WTC11 (cell line): Measurements from ENCODE around the gene APBB3. TPM values are rescaled to one million over a fixed set of nuclear protein-coding genes. Genes with fewer than 3 reads are reported as not detected.
A peak's percentile ranks its signal among the peaks of the same experiment; 100 is the strongest.

ENCODE experiments used
- ATAC-seq: fragments of 200-7000 bp; cut with Tn5 transposase; 2 replicates; pipeline ENCODE4 v1.10.0; 2021; ENCODE audit warnings: mild to moderate bottlenecking, moderate library complexity
- CTCF ChIA-PET: fragments of 300-600 bp; sonication (Branson Sonifier 250); formaldehyde crosslinking; loops from one replicate; lab custom pipeline; 2021; ENCODE audit warnings: antibody characterized with exemption; lab: Charles Lee
- POLR2A ChIA-PET: fragments of 350-600 bp; sonication (Branson Sonifier 250); formaldehyde crosslinking; loops from one replicate; lab custom pipeline; 2021; ENCODE audit warnings: antibody characterized with exemption; lab: Charles Lee
- DNase-seq: peaks from one replicate; pipeline ENCODE4 v3.0.0; 2021; ENCODE audit warnings: low spot score
- H3K27ac Mint-ChIP-seq: 2 replicates; pipeline ENCODE4 v1.8.0; 2021; ENCODE audit warnings: mixed read lengths
- H3K27me3 Mint-ChIP-seq: 2 replicates; pipeline ENCODE4 v1.8.0; 2021; ENCODE audit warnings: low read depth, mild to moderate bottlenecking, moderate library complexity, mixed read lengths
- H3K36me3 Mint-ChIP-seq: 2 replicates; pipeline ENCODE4 v1.8.0; 2021; ENCODE audit warnings: mixed read lengths
- H3K4me1 Mint-ChIP-seq: 2 replicates; pipeline ENCODE4 v1.8.0; 2022; ENCODE audit warnings: mixed read lengths
- H3K4me3 Mint-ChIP-seq: 2 replicates; pipeline ENCODE4 v1.8.0; 2021; ENCODE audit warnings: mild to moderate bottlenecking, moderate library complexity, mixed read lengths
- H3K9me3 Mint-ChIP-seq: 2 replicates; pipeline ENCODE4 v1.8.0; 2021; ENCODE audit warnings: mixed read lengths
- AR ChIP-seq: fragments of 250-450 bp; sonication (Bioruptor Pico); IDR thresholded peaks from 2 replicates; pipeline ENCODE4 v1.9.0; 2021; ENCODE audit warnings: mild to moderate bottlenecking
- GABPB1 ChIP-seq: sonication (generic); formaldehyde crosslinking; IDR thresholded peaks from 2 replicates; pipeline ENCODE4 v1.8.1; 2023; ENCODE audit warnings: mild to moderate bottlenecking, missing genetic modification reagents
- HMGXB4 ChIP-seq: sonication (generic); formaldehyde crosslinking; IDR thresholded peaks from 2 replicates; pipeline ENCODE4 v1.8.1; 2023; ENCODE audit warnings: mild to moderate bottlenecking, moderate library complexity, missing genetic modification reagents
- PRRX2 ChIP-seq: fragments of 250-450 bp; sonication (Bioruptor Pico); IDR thresholded peaks from 2 replicates; pipeline ENCODE4 v1.8.0; 2021; ENCODE audit warnings: mild to moderate bottlenecking
- SMAD3 ChIP-seq: sonication (generic); formaldehyde crosslinking; IDR thresholded peaks from 2 replicates; pipeline ENCODE4 v1.8.0; 2022; ENCODE audit warnings: missing genetic modification reagents, mild to moderate bottlenecking, borderline replicate concordance
- ZNF121 ChIP-seq: sonication (generic); formaldehyde crosslinking; IDR thresholded peaks from 2 replicates; pipeline ENCODE4 v1.8.0; 2023; ENCODE audit warnings: missing genetic modification reagents
- ZNF138 ChIP-seq: sonication (generic); formaldehyde crosslinking; conservative IDR thresholded peaks from 2 replicates; pipeline ENCODE4 v1.8.1; 2022; ENCODE audit warnings: mild to moderate bottlenecking, moderate library complexity, missing genetic modification reagents
- ZNF671 ChIP-seq: fragments of 250-450 bp; sonication (Bioruptor Pico); IDR thresholded peaks from 2 replicates; pipeline ENCODE4 v1.8.0; 2021; ENCODE audit warnings: mild to moderate bottlenecking
- total RNA-seq: library from RNA; stranded (reverse); gene quantifications from 3 replicates; pipeline ENCODE4 v1.2.3, GENCODE V29; 2021
- TF ChIP-seq, protein P1 (sequence below): sonication (generic); formaldehyde crosslinking; IDR thresholded peaks from 2 replicates; pipeline ENCODE4 v1.8.1; 2022; ENCODE audit warnings: mild to moderate bottlenecking, missing genetic modification reagents, moderate library complexity, borderline replicate concordance
- TF ChIP-seq, protein P2 (sequence below): sonication (generic); formaldehyde crosslinking; IDR thresholded peaks from 2 replicates; pipeline ENCODE4 v1.8.1; 2023; ENCODE audit warnings: mild to moderate bottlenecking, missing genetic modification reagents, moderate library complexity
- TF ChIP-seq, protein P3 (sequence below): sonication (generic); formaldehyde crosslinking; IDR thresholded peaks from 2 replicates; pipeline ENCODE4 v1.8.1; 2023; ENCODE audit warnings: mild to moderate bottlenecking, missing genetic modification reagents, borderline replicate concordance

The APBB3 gene
- total RNA-seq, 1 experiment from 2014 or later, result 25.9 TPM

- TF ChIP-seq, protein P1, sequence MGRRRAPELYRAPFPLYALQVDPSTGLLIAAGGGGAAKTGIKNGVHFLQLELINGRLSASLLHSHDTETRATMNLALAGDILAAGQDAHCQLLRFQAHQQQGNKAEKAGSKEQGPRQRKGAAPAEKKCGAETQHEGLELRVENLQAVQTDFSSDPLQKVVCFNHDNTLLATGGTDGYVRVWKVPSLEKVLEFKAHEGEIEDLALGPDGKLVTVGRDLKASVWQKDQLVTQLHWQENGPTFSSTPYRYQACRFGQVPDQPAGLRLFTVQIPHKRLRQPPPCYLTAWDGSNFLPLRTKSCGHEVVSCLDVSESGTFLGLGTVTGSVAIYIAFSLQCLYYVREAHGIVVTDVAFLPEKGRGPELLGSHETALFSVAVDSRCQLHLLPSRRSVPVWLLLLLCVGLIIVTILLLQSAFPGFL, result peak; percentile 23; the same call in 1 of the 2 replicates
- 0 out of 2 replicates have a peak, but pooled peaks have one; percentile 21 for TF ChIP-seq PRRX2 (CRISPR knock-in tag)
- TF ChIP-seq, protein P2, sequence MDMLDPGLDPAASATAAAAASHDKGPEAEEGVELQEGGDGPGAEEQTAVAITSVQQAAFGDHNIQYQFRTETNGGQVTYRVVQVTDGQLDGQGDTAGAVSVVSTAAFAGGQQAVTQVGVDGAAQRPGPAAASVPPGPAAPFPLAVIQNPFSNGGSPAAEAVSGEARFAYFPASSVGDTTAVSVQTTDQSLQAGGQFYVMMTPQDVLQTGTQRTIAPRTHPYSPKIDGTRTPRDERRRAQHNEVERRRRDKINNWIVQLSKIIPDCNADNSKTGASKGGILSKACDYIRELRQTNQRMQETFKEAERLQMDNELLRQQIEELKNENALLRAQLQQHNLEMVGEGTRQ (CRISPR knock-in tag), result peak; percentile 89
Observed at GRCh38 chr5:140547508-140548299, 16.7 kb downstream of the APBB3 start, which contains the start of gene EIF4EBP3 (continued).

DNA sequence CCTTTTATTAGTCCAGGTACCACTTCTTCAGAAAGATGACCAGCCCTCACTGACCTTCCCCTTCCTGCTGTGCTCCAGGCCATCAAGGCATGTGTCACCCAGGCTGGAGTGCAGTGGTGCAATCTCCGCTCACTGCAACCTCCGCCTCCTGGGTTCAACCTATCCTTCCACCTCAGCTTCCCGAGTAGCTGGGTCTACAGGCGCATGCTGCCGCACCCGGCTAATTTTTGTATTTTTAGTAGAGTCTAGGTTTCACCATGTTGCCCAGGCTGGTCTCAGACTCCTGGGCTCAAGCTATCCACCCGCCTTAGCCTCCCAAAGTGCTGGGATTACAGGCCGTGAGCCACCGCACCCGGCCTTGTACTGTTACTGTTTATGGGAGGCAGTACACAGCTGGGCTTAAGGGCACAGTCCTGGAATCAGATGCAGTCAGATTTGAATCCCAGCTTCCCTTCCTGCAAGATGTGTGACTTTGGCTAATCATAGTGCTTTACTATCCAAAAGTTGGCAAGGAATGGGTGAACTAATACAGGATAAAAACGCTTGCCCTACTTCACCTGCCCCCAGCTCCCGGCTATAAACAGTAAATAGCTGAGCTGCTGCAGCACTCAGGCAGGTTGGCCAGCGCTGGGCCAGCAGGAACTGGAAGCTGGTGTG is 17.4 kb downstream of the APBB3 start:
- Mint-ChIP-seq H3K27me3 (no peaks in the 10 kb centered on the region), H3K27ac (peak overlapping the region; percentile 94), H3K4me3 (peak overlapping the region; percentile 77), H3K4me1 (peaks cover 25% of the 10 kb centered on the region), H3K9me3 (no peaks in the 10 kb centered on the region), H3K36me3 (peaks cover 39% of the 10 kb centered on the region)
- ATAC-seq (peak; percentile 2), DNase-seq (no peak)
- TF ChIP-seq ZNF138 (CRISPR knock-in tag), result no peak
- TF ChIP-seq AR (CRISPR knock-in tag), result 0 out of 2 replicates have a peak, but pooled peaks have one; percentile 60
- 0 out of 2 replicates have a peak, but pooled peaks have one; percentile 58 for TF ChIP-seq SMAD3
- 0 out of 2 replicates have a peak, but pooled peaks have one; percentile 17 for TF ChIP-seq ZNF671 (CRISPR knock-in tag)
- peak; percentile 57; the same call in 1 of the 2 replicates for TF ChIP-seq GABPB1 (CRISPR knock-in tag)
- TF ChIP-seq, protein P3, sequence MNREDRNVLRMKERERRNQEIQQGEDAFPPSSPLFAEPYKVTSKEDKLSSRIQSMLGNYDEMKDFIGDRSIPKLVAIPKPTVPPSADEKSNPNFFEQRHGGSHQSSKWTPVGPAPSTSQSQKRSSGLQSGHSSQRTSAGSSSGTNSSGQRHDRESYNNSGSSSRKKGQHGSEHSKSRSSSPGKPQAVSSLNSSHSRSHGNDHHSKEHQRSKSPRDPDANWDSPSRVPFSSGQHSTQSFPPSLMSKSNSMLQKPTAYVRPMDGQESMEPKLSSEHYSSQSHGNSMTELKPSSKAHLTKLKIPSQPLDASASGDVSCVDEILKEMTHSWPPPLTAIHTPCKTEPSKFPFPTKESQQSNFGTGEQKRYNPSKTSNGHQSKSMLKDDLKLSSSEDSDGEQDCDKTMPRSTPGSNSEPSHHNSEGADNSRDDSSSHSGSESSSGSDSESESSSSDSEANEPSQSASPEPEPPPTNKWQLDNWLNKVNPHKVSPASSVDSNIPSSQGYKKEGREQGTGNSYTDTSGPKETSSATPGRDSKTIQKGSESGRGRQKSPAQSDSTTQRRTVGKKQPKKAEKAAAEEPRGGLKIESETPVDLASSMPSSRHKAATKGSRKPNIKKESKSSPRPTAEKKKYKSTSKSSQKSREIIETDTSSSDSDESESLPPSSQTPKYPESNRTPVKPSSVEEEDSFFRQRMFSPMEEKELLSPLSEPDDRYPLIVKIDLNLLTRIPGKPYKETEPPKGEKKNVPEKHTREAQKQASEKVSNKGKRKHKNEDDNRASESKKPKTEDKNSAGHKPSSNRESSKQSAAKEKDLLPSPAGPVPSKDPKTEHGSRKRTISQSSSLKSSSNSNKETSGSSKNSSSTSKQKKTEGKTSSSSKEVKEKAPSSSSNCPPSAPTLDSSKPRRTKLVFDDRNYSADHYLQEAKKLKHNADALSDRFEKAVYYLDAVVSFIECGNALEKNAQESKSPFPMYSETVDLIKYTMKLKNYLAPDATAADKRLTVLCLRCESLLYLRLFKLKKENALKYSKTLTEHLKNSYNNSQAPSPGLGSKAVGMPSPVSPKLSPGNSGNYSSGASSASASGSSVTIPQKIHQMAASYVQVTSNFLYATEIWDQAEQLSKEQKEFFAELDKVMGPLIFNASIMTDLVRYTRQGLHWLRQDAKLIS (CRISPR knock-in tag), result no peak; the same call in 1 of the 2 replicates
- CTCF ChIA-PET, result interaction anchor here (0.7 to 3.3 kb wide), 25 partner anchors 9 to 401 kb away, joined by 3 to 28 read pairs (median 6); partner anchors contain the start of genes ANKHD1, APBB3, HARS1 and HARS2
- POLR2A ChIA-PET, result interaction anchor here (0.7 to 3.8 kb wide), 13 partner anchors 9 to 200 kb away, joined by 3 to 47 read pairs (median 5); partner anchors contain the start of genes ANKHD1, APBB3, HARS1 and HARS2

- peaks cover 25% of the 10 kb centered on the region for H3K4me1 Mint-ChIP-seq
- H3K27ac Mint-ChIP-seq, result 0 out of 2 replicates have a peak overlapping the region, but pooled peaks have one; percentile 94
- ATAC-seq, result no peak
- H3K27me3 Mint-ChIP-seq, result no peaks in the 10 kb centered on the region
- ChIA-PET POLR2A (interaction anchor here (3.8 kb wide), 1 partner anchor 13 kb away, joined by 47 read pairs; the partner anchor contains the start of gene SRA1), CTCF (interaction anchor here (2.5 kb wide), 1 partner anchor 174 kb away, joined by 6 read pairs; no protein-coding TSS in a partner anchor)
- peaks cover 36% of the 10 kb centered on the region for H3K36me3 Mint-ChIP-seq
- DNase-seq, result no peak
- no peaks in the 10 kb centered on the region for H3K9me3 Mint-ChIP-seq
- no peak overlapping the region for H3K4me3 Mint-ChIP-seq
- TF ChIP-seq ZNF138 (CRISPR knock-in tag) (no peak), ZNF121 (CRISPR knock-in tag) (peak; percentile 67; the same call in 1 of the 2 replicates), HMGXB4 (CRISPR knock-in tag) (no peak)
Observed at GRCh38 chr5:140545606-140546005, 18.8 kb downstream of the APBB3 start.
